HEK293 (cell line): ENCODE data around the gene SH3RF3.

Source experiments
- CTCF ChIA-PET: fragments of 350-600 bp; formaldehyde crosslinking; extraction: SDS; loops from one replicate; lab custom pipeline; 2021; ENCODE audit warnings: antibody characterized with exemption; lab: Yijun Ruan, JAX
- POLR2A ChIA-PET: fragments of 300-600 bp; formaldehyde crosslinking; extraction: SDS; loops from one replicate; lab custom pipeline; 2020; ENCODE audit warnings: antibody characterized with exemption, inconsistent platforms; lab: Yijun Ruan, JAX
- H3K27ac ChIP-seq: fragments of 200-500 bp; sonication (Bioruptor generic); 2 replicates; pipeline ENCODE4 v1.5.1; 2014; ENCODE audit warnings: low read depth, low read length, control low read depth, inconsistent platforms; ENCODE audit errors: extremely low read depth
- H3K36me3 ChIP-seq, 2 experiments: fragments of 200-500 bp in 1 of 2; sonication (Bioruptor generic) in 1 of 2; 1 replicate in 1 of 2; 2 replicates in 1 of 2; pipeline ENCODE4 v1.5.1; 2014 to 2017; ENCODE audit warnings: inconsistent platforms in 2 of 2, low read length in 2 of 2; ENCODE audit not compliant: control insufficient read depth in 2 of 2, insufficient read depth in 1 of 2
- H3K4me1 ChIP-seq: fragments of 200-500 bp; sonication (Bioruptor generic); 2 replicates; pipeline ENCODE4 v1.5.1; 2014; ENCODE audit warnings: mild to moderate bottlenecking, low read length, inconsistent platforms; ENCODE audit not compliant: control insufficient read depth, insufficient read depth
- H3K4me3 ChIP-seq: 2 replicates; pipeline ENCODE4 v1.5.1; 2011; ENCODE audit warnings: low read depth, mild to moderate bottlenecking, control low read depth, low read length, moderate library complexity
- H3K9me3 ChIP-seq: fragments of 200-500 bp; sonication (Bioruptor generic); 2 replicates; pipeline ENCODE4 v1.5.1; 2014; ENCODE audit warnings: low read depth, low read length, inconsistent platforms; ENCODE audit not compliant: control insufficient read depth, insufficient read depth
- ELK4 ChIP-seq: IDR thresholded peaks from 2 replicates; pipeline ENCODE4 v1.6.1; 2011; ENCODE audit warnings: mild to moderate bottlenecking, low read depth, low read length, borderline replicate concordance
- REPIN1 ChIP-seq: fragments of 450-650 bp; formaldehyde crosslinking; IDR thresholded peaks from 2 replicates; pipeline ENCODE4 v1.5.1; 2017; ENCODE audit warnings: missing biosample characterization, missing genetic modification characterization, low read depth
- TSHZ1 ChIP-seq: fragments of 450-650 bp; formaldehyde crosslinking; IDR thresholded peaks from 2 replicates; pipeline ENCODE4 v1.5.1; 2016; ENCODE audit warnings: missing biosample characterization, missing genetic modification characterization, borderline replicate concordance
- ZBTB6 ChIP-seq: fragments of 450-650 bp; formaldehyde crosslinking; IDR thresholded peaks from 2 replicates; pipeline ENCODE4 v1.5.1; 2017; ENCODE audit warnings: missing biosample characterization, missing genetic modification characterization
- ZFP3 ChIP-seq: fragments of 450-650 bp; formaldehyde crosslinking; IDR thresholded peaks from 2 replicates; pipeline ENCODE4 v1.5.1; 2016; ENCODE audit warnings: low read depth, missing biosample characterization, missing genetic modification characterization
- ZNF140 ChIP-seq: fragments of 450-650 bp; formaldehyde crosslinking; IDR thresholded peaks from 2 replicates; pipeline ENCODE4 v1.5.1; 2016; ENCODE audit warnings: missing biosample characterization, missing genetic modification characterization
- ZNF157 ChIP-seq: fragments of 450-650 bp; formaldehyde crosslinking; IDR thresholded peaks from 2 replicates; pipeline ENCODE4 v1.5.1; 2016; ENCODE audit warnings: missing biosample characterization, missing genetic modification characterization
- ZNF18 ChIP-seq: fragments of 450-650 bp; formaldehyde crosslinking; IDR thresholded peaks from 2 replicates; pipeline ENCODE4 v1.5.1; 2016; ENCODE audit warnings: missing biosample characterization, missing genetic modification characterization
- ZNF223 ChIP-seq: fragments of 450-650 bp; formaldehyde crosslinking; IDR thresholded peaks from 2 replicates; pipeline ENCODE4 v1.5.1; 2016; ENCODE audit warnings: missing biosample characterization, missing genetic modification characterization
- ZNF239 ChIP-seq: fragments of 450-650 bp; formaldehyde crosslinking; IDR thresholded peaks from 2 replicates; pipeline ENCODE4 v1.5.1; 2016; ENCODE audit warnings: missing biosample characterization, missing genetic modification characterization
- ZNF274 ChIP-seq, 2 experiments: fragments of 200-500 bp in 1 of 2; fragments of 450-650 bp in 1 of 2; sonication (Bioruptor generic) in 1 of 2; formaldehyde crosslinking in 1 of 2; IDR thresholded peaks; 2 replicates each; pipeline versions ENCODE4 v1.5.1 to v1.6.1; 2014 to 2016; ENCODE audit warnings: borderline replicate concordance in 1 of 2, inconsistent platforms in 1 of 2, low read length in 1 of 2, missing biosample characterization in 1 of 2, missing genetic modification characterization in 1 of 2
- ZNF280C ChIP-seq: fragments of 450-650 bp; formaldehyde crosslinking; IDR thresholded peaks from 2 replicates; pipeline ENCODE4 v1.5.1; 2016; ENCODE audit warnings: missing biosample characterization, missing genetic modification characterization
- ZNF324 ChIP-seq: fragments of 450-650 bp; formaldehyde crosslinking; IDR thresholded peaks from 2 replicates; pipeline ENCODE4 v1.5.1; 2016; ENCODE audit warnings: missing biosample characterization, missing genetic modification characterization
- ZNF426 ChIP-seq: fragments of 450-650 bp; formaldehyde crosslinking; IDR thresholded peaks from 2 replicates; pipeline ENCODE4 v1.5.1; 2017; ENCODE audit warnings: missing biosample characterization, missing genetic modification characterization, mild to moderate bottlenecking, inconsistent platforms, moderate library complexity
- ZNF514 ChIP-seq: fragments of 450-650 bp; formaldehyde crosslinking; IDR thresholded peaks from 2 replicates; pipeline ENCODE4 v1.5.1; 2016; ENCODE audit warnings: missing biosample characterization, missing genetic modification characterization
- ZNF580 ChIP-seq: fragments of 450-650 bp; formaldehyde crosslinking; IDR thresholded peaks from 2 replicates; pipeline ENCODE4 v1.5.1; 2016; ENCODE audit warnings: missing biosample characterization, missing genetic modification characterization
- ZNF610 ChIP-seq: fragments of 450-650 bp; formaldehyde crosslinking; IDR thresholded peaks from 2 replicates; pipeline ENCODE4 v1.5.1; 2016; ENCODE audit warnings: missing biosample characterization, missing genetic modification characterization, borderline replicate concordance
- ZNF658 ChIP-seq: fragments of 450-650 bp; formaldehyde crosslinking; IDR thresholded peaks from 2 replicates; pipeline ENCODE4; 2016; ENCODE audit warnings: missing biosample characterization, missing genetic modification characterization
- ZNF830 ChIP-seq: fragments of 450-650 bp; IDR thresholded peaks from 2 replicates; pipeline ENCODE4 v1.5.0; 2018; ENCODE audit warnings: missing biosample characterization, missing genetic modification characterization, low read depth, mild to moderate bottlenecking, moderate library complexity
- ZSCAN4 ChIP-seq: fragments of 450-650 bp; formaldehyde crosslinking; IDR thresholded peaks from 2 replicates; pipeline ENCODE4 v1.5.1; 2017; ENCODE audit warnings: missing biosample characterization, missing genetic modification characterization

SH3RF3 gene

GRCh38 chr2:109137616-109138015, 8.6 kb downstream of the SH3RF3 start (continued):
- TF ChIP-seq ELK4 (no peak), ZBTB6 (tag by site-specific recombination) (no peak), ZNF324 (tag by site-specific recombination) (no peak), ZFP3 (tag by site-specific recombination) (no peak), TSHZ1 (no peak), ZNF658 (tag by site-specific recombination) (no peak), ZNF274 (IDR thresholded peaks at IDR 0.05; ENCODE audit: low read length) (no peak), ZNF274 (tag by site-specific recombination; IDR thresholded peaks at IDR 0.05; ENCODE audit: borderline replicate concordance) (no peak)

- ChIA-PET CTCF (no interaction called here), POLR2A (no interaction called here)
- no peaks in the 10 kb centered on the region for H3K36me3 ChIP-seq
- H3K4me1 ChIP-seq = peaks cover 23% of the 10 kb centered on the region
- H3K4me3 ChIP-seq = no peak overlapping the region
- H3K9me3 ChIP-seq = no peaks in the 10 kb centered on the region
- no peak overlapping the region for H3K27ac ChIP-seq
- TF ChIP-seq ZNF830 (no peak), ZNF140 (tag by site-specific recombination) (no peak), ZSCAN4 (tag by site-specific recombination) (no peak), ZNF223 (no peak), TSHZ1 (no peak), ZNF514 (tag by site-specific recombination) (no peak), ZNF157 (no peak), ZNF610 (tag by site-specific recombination) (no peak), ZNF580 (tag by site-specific recombination) (no peak), ZNF280C (tag by site-specific recombination) (no peak), ZNF18 (no peak), ZNF239 (tag by site-specific recombination) (no peak), ZNF426 (tag by site-specific recombination) (no peak), REPIN1 (tag by site-specific recombination) (no peak)
Measured at GRCh38 chr2:109138449-109138848, 9.4 kb downstream of the SH3RF3 start.
